ENCODE results near the gene THBS2. TPM values are rescaled to one million over a fixed set of nuclear protein-coding genes. Genes with fewer than 3 reads are reported as not detected.

THBS2 gene
- total RNA-seq, 2 donors from 2014 or later = 673 to 817 TPM

GRCh38 chr6:169210611-169211010 is 43.0 kb downstream of the THBS2 start:
- Histone ChIP-seq H3K4me3 (no peak overlapping the region), H3K27ac (no peak overlapping the region), H3K4me1 (ENCODE audit: control insufficient read depth in 1 of 2, low read depth in 2 of 2) (peaks cover 13 to 30% of the 10 kb centered on the region in 2 donors), H3K36me3 (no peaks in the 10 kb centered on the region), H3K27me3 (replicated peaks; ENCODE audit: insufficient read depth) (no peaks in the 10 kb centered on the region), H3K9me3 (peaks cover 5% of the 10 kb centered on the region)
- DNase-seq (ENCODE audit: low spot score) (no peak), ATAC-seq (ENCODE audit: insufficient number of reproducible peaks, low FRiP score, low read depth) (no peak)
- TF ChIP-seq, protein P1, sequence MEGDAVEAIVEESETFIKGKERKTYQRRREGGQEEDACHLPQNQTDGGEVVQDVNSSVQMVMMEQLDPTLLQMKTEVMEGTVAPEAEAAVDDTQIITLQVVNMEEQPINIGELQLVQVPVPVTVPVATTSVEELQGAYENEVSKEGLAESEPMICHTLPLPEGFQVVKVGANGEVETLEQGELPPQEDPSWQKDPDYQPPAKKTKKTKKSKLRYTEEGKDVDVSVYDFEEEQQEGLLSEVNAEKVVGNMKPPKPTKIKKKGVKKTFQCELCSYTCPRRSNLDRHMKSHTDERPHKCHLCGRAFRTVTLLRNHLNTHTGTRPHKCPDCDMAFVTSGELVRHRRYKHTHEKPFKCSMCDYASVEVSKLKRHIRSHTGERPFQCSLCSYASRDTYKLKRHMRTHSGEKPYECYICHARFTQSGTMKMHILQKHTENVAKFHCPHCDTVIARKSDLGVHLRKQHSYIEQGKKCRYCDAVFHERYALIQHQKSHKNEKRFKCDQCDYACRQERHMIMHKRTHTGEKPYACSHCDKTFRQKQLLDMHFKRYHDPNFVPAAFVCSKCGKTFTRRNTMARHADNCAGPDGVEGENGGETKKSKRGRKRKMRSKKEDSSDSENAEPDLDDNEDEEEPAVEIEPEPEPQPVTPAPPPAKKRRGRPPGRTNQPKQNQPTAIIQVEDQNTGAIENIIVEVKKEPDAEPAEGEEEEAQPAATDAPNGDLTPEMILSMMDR (IDR thresholded peaks at IDR 0.05) = no peak

DNA sequence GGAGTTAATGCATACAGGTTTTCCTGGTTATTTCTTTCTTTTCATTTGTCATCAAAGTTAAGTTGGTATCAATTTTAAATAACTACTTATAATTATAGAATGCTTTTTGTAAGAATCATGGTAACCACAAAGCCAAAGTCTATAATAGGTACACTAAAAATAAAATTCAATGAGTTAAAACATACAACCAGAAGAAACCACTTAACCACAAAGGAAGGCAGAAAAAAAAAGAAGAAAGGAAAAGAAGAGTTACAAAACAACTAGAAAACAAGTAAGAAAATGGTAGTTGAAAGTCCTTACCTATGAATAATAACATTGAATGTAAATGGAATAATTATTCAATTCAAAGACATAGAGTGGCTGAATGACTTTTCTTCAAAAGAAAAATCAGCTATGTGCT is 45.6 kb downstream of the THBS2 start:
- no peaks in the 10 kb centered on the region for H3K36me3 ChIP-seq
- DNase-seq (ENCODE audit: low spot score) (no peak), ATAC-seq (ENCODE audit: insufficient number of reproducible peaks, low FRiP score, low read depth) (no peak)
- H3K4me1 ChIP-seq (ENCODE audit: control insufficient read depth in 1 of 2, low read depth in 2 of 2) = peaks cover 6 to 16% of the 10 kb centered on the region in 2 donors
- no peaks in the 10 kb centered on the region for H3K27me3 ChIP-seq (replicated peaks; ENCODE audit: insufficient read depth)
- TF ChIP-seq, protein P1 (IDR thresholded peaks at IDR 0.05) = no peak
- no peak overlapping the region for H3K27ac ChIP-seq
- no peak overlapping the region for H3K4me3 ChIP-seq
- H3K9me3 ChIP-seq = peaks cover 5% of the 10 kb centered on the region

- H3K4me3 ChIP-seq = no peak overlapping the region
- TF ChIP-seq, protein P1 (IDR thresholded peaks at IDR 0.05) = no peak
- ATAC-seq (ENCODE audit: insufficient number of reproducible peaks, low FRiP score, low read depth) = no peak
- H3K27me3 ChIP-seq (replicated peaks; ENCODE audit: insufficient read depth) = no peaks in the 10 kb centered on the region
- no peaks in the 10 kb centered on the region for H3K36me3 ChIP-seq
- no peak for DNase-seq (ENCODE audit: low spot score)
- H3K4me1 ChIP-seq (ENCODE audit: control insufficient read depth in 1 of 2, low read depth in 2 of 2) = peaks cover 6 to 15% of the 10 kb centered on the region in 2 donors
- peaks cover 5% of the 10 kb centered on the region for H3K9me3 ChIP-seq
- no peak overlapping the region for H3K27ac ChIP-seq
Measured at GRCh38 chr6:169207482-169207881, 46.2 kb downstream of the THBS2 start.

GRCh38 chr6:169205176-169206160 is 48.2 kb downstream of the THBS2 start:
- no peak for DNase-seq (ENCODE audit: low spot score)
- H3K4me3 ChIP-seq = no peak overlapping the region
- no peaks in the 10 kb centered on the region for H3K36me3 ChIP-seq
- H3K27me3 ChIP-seq (replicated peaks; ENCODE audit: insufficient read depth) = no peaks in the 10 kb centered on the region
- no peak overlapping the region for H3K27ac ChIP-seq
- peaks cover 5% of the 10 kb centered on the region for H3K9me3 ChIP-seq
- TF ChIP-seq, protein P1 (IDR thresholded peaks at IDR 0.05) = no peak
- H3K4me1 ChIP-seq (ENCODE audit: control insufficient read depth in 1 of 2, low read depth in 2 of 2) = peaks cover 6 to 15% of the 10 kb centered on the region in 2 donors
- no peak for ATAC-seq (ENCODE audit: insufficient number of reproducible peaks, low FRiP score, low read depth)

- TF ChIP-seq, protein P1 (IDR thresholded peaks at IDR 0.05) = no peak
- DNase-seq (ENCODE audit: low spot score) = no peak
- no peak for ATAC-seq (ENCODE audit: insufficient number of reproducible peaks, low FRiP score, low read depth)
- Histone ChIP-seq H3K9me3 (peaks cover 5% of the 10 kb centered on the region), H3K27ac (no peak overlapping the region), H3K36me3 (no peaks in the 10 kb centered on the region), H3K4me1 (ENCODE audit: control insufficient read depth in 1 of 2, low read depth in 2 of 2) (peaks cover 6 to 15% of the 10 kb centered on the region in 2 donors), H3K4me3 (no peak overlapping the region), H3K27me3 (replicated peaks; ENCODE audit: insufficient read depth) (no peaks in the 10 kb centered on the region)
Measured at GRCh38 chr6:169204167-169204566, 49.5 kb downstream of the THBS2 start.

All from thoracic aorta (tissue), 2 donors.